IMR-90 (cell line): ENCODE results near the gene PINLYP. TPM values are rescaled to one million over a fixed set of nuclear protein-coding genes. Genes with fewer than 3 reads are reported as not detected.

Source experiments
- ATAC-seq: fragments of 200-7000 bp; cut with Tn5 transposase; 2 replicates; pipeline ENCODE4 v1.9.1; 2020; ENCODE audit warnings: low read depth, mild to moderate bottlenecking, moderate library complexity
- BruUV-seq: library from RNA; stranded (reverse); fragments of 400-500 nt; replicated peaks from 2 replicates; lab custom pipeline; 2021; lab: Mats Ljungman, UMichigan
- CTCF ChIA-PET: fragments of 300-600 bp; formaldehyde crosslinking; extraction: SDS; loops from one replicate; lab custom pipeline; 2021; ENCODE audit warnings: antibody characterized with exemption; lab: Yijun Ruan, JAX
- POLR2A ChIA-PET: fragments of 300-600 bp; sonication (Branson Sonifier 250); formaldehyde crosslinking; loops from one replicate; lab custom pipeline; 2022; ENCODE audit warnings: antibody characterized with exemption; ENCODE audit not compliant: unreplicated experiment; lab: Charles Lee
- DNase-seq: peaks from one replicate; pipeline ENCODE4 v3.0.0; 2013
- H2AFZ ChIP-seq: replicated peaks from 2 replicates; pipeline ENCODE3; 2013; ENCODE audit warnings: low read length, mild to moderate bottlenecking; ENCODE audit not compliant: poor library complexity
- H2AK5ac ChIP-seq: 2 replicates; pipeline ENCODE4 v1.6.1; 2013; ENCODE audit warnings: low read depth, low read length, inconsistent platforms
- H2AK9ac ChIP-seq: replicated peaks from 2 replicates; pipeline ENCODE3; 2013; ENCODE audit warnings: mild to moderate bottlenecking, low read depth, low read length, moderate library complexity; ENCODE audit not compliant: poor library complexity
- H2BK120ac ChIP-seq: 2 replicates; pipeline ENCODE4 v1.6.1; 2013; ENCODE audit warnings: low read depth, low read length, inconsistent platforms
- H2BK15ac ChIP-seq: 3 replicates; pipeline ENCODE4 v1.6.1; 2013; ENCODE audit warnings: low read depth, low read length, inconsistent platforms
- H2BK20ac ChIP-seq: 2 replicates; pipeline ENCODE4 v1.6.1; 2013; ENCODE audit warnings: low read depth, mild to moderate bottlenecking, inconsistent platforms, low read length, moderate library complexity
- H2BK5ac ChIP-seq: 2 replicates; pipeline ENCODE4 v1.6.1; 2013; ENCODE audit warnings: mild to moderate bottlenecking, low read depth, low read length, inconsistent platforms; ENCODE audit not compliant: poor library complexity, severe bottlenecking
- H3K14ac ChIP-seq: replicated peaks from 2 replicates; pipeline ENCODE4 v1.6.1; 2013; ENCODE audit warnings: low read depth, low read length, inconsistent platforms
- H3K18ac ChIP-seq: 2 replicates; pipeline ENCODE4 v1.6.1; 2013; ENCODE audit warnings: low read depth, low read length, control low read depth
- H3K23ac ChIP-seq: 2 replicates; pipeline ENCODE4 v1.6.1; 2013; ENCODE audit warnings: low read depth, low read length, inconsistent platforms
- H3K27ac ChIP-seq: 2 replicates; pipeline ENCODE4 v1.5.1; 2013; ENCODE audit warnings: mild to moderate bottlenecking, control low read depth, low read length; ENCODE audit not compliant: insufficient read depth
- H3K27me3 ChIP-seq: 2 replicates; pipeline ENCODE4 v1.6.1; 2013; ENCODE audit warnings: low read length; ENCODE audit not compliant: control insufficient read depth, insufficient read depth
- H3K36me3 ChIP-seq: 2 replicates; pipeline ENCODE4 v1.6.1; 2013; ENCODE audit warnings: low read length, mixed read lengths; ENCODE audit not compliant: control insufficient read depth, insufficient read depth
- H3K4ac ChIP-seq: 2 replicates; pipeline ENCODE4 v1.6.1; 2013; ENCODE audit warnings: low read depth, low read length, inconsistent platforms
- H3K4me1 ChIP-seq: 2 replicates; pipeline ENCODE4 v1.6.1; 2013; ENCODE audit warnings: low read length, mixed read lengths; ENCODE audit not compliant: control insufficient read depth, insufficient read depth
- H3K4me2 ChIP-seq: 2 replicates; pipeline ENCODE4 v1.6.1; 2013; ENCODE audit warnings: low read depth, mild to moderate bottlenecking, control low read depth, low read length, moderate library complexity
- H3K4me3 ChIP-seq: 2 replicates; pipeline ENCODE4 v1.5.1; 2013; ENCODE audit warnings: low read depth, mild to moderate bottlenecking, control low read depth, low read length, moderate library complexity; ENCODE audit not compliant: insufficient read depth
- H3K56ac ChIP-seq: 2 replicates; pipeline ENCODE4 v1.6.1; 2013; ENCODE audit warnings: low read length, inconsistent platforms; ENCODE audit not compliant: insufficient read depth; ENCODE audit errors: extremely low read depth
- H3K79me1 ChIP-seq, 2 experiments: 2 replicates each; pipeline ENCODE4 v1.6.1; 2013; ENCODE audit warnings: low read length in 2 of 2, inconsistent platforms in 1 of 2, low read depth in 1 of 2
- H3K9ac ChIP-seq: 2 replicates; pipeline ENCODE4 v1.6.1; 2013; ENCODE audit warnings: low read depth, low read length, control low read depth
- H3K9me1 ChIP-seq: 2 replicates; pipeline ENCODE4 v1.6.1; 2013; ENCODE audit warnings: low read length, inconsistent platforms; ENCODE audit not compliant: insufficient read depth
- H3K9me3 ChIP-seq: 2 replicates; pipeline ENCODE4 v1.6.1; 2013; ENCODE audit warnings: low read length; ENCODE audit not compliant: control insufficient read depth, insufficient read depth
- H4K20me1 ChIP-seq: 2 replicates; pipeline ENCODE4 v1.6.1; 2013; ENCODE audit warnings: low read length, inconsistent platforms; ENCODE audit not compliant: insufficient read depth
- H4K5ac ChIP-seq: 2 replicates; pipeline ENCODE4 v1.6.1; 2013; ENCODE audit warnings: mild to moderate bottlenecking, low read depth, low read length, control low read depth
- H4K8ac ChIP-seq, 2 experiments: 2 replicates each; pipeline ENCODE4 v1.6.1; 2013; ENCODE audit warnings: low read depth in 2 of 2, low read length in 2 of 2, control low read depth in 1 of 2, inconsistent platforms in 1 of 2
- H4K91ac ChIP-seq: 2 replicates; pipeline ENCODE4 v1.6.1; 2013; ENCODE audit warnings: low read depth, low read length, inconsistent platforms; ENCODE audit not compliant: insufficient read depth
- BHLHE40 ChIP-seq: fragments of 150-350 bp; IDR thresholded peaks from 2 replicates; pipeline ENCODE4 v1.6.1; 2016; ENCODE audit warnings: mild to moderate bottlenecking, low read depth, low read length
- CEBPB ChIP-seq: IDR thresholded peaks from 2 replicates; pipeline ENCODE4 v1.6.1; 2012; ENCODE audit warnings: low read depth, low read length, improper control_type of control experiment
- CHD1 ChIP-seq: IDR thresholded peaks from 2 replicates; pipeline ENCODE4 v1.6.1; 2012; ENCODE audit warnings: low read depth, low read length, improper control_type of control experiment
- FOS ChIP-seq: fragments of 150-350 bp; IDR thresholded peaks from 2 replicates; pipeline ENCODE4 v1.6.1; 2016; ENCODE audit warnings: low read depth, low read length
- MAFK ChIP-seq: IDR thresholded peaks from 2 replicates; pipeline ENCODE4 v1.6.1; 2012; ENCODE audit warnings: low read depth, low read length, improper control_type of control experiment
- MAZ ChIP-seq: IDR thresholded peaks from 2 replicates; pipeline ENCODE4 v1.6.1; 2012; ENCODE audit warnings: low read depth, mild to moderate bottlenecking, low read length, improper control_type of control experiment, moderate library complexity, borderline replicate concordance
- MXI1 ChIP-seq: IDR thresholded peaks from 2 replicates; pipeline ENCODE4 v1.6.1; 2012; ENCODE audit warnings: low read depth, mild to moderate bottlenecking, low read length, moderate library complexity, borderline replicate concordance
- NFE2L2 ChIP-seq: fragments of 150-350 bp; IDR thresholded peaks from 2 replicates; pipeline ENCODE4 v1.6.1; 2016; ENCODE audit warnings: low read depth, mild to moderate bottlenecking, low read length
- POLR2A ChIP-seq: IDR thresholded peaks from 2 replicates; pipeline ENCODE4 v1.6.1; 2012; ENCODE audit warnings: mild to moderate bottlenecking, low read depth, low read length
- RAD21 ChIP-seq: IDR thresholded peaks from 2 replicates; pipeline ENCODE4 v1.6.1; 2012; ENCODE audit warnings: low read length, improper control_type of control experiment
- RCOR1 ChIP-seq: IDR thresholded peaks from 2 replicates; pipeline ENCODE4 v1.6.1; 2012; ENCODE audit warnings: mild to moderate bottlenecking, low read length, improper control_type of control experiment; ENCODE audit not compliant: insufficient replicate concordance
- RFX5 ChIP-seq: IDR thresholded peaks from 2 replicates; pipeline ENCODE4 v1.8.0; 2012; ENCODE audit warnings: low read depth, mild to moderate bottlenecking, low read length, moderate library complexity
- SMC3 ChIP-seq: fragments of 150-350 bp; IDR thresholded peaks from 2 replicates; pipeline ENCODE4 v1.6.1; 2016; ENCODE audit warnings: low read depth, mild to moderate bottlenecking, antibody characterized with exemption, low read length, moderate library complexity
- dilution Hi-C: fragments of 300-500 bp; cut with HindIII; formaldehyde crosslinking; loops from one replicate; pipeline ENCODE4 v1.14.3; 2018; ENCODE audit warnings: low sequenced_read_pairs; ENCODE audit not compliant: unreplicated experiment
- in situ Hi-C: fragments of 300-500 bp; cut with MboI; formaldehyde crosslinking; loops from 3 replicates; pipeline ENCODE4 v1.14.3; 2019; ENCODE audit warnings: low sequenced_read_pairs, inconsistent platforms, mixed read lengths
- intact Hi-C: fragments of 100-400 bp; cut with micrococcal nuclease; formaldehyde crosslinking; loops from 2 replicates; pipeline ENCODE4 v1.10.0; 2022
- polyA plus RNA-seq, 3 experiments: library from polyadenylated mRNA; depleted of rRNA; stranded (reverse); fragments of >200 nt; gene quantifications; 2 replicates each; pipeline ENCODE4 v1.2.3, GENCODE V29; 2012; ENCODE audit warnings: low replicate concordance in 1 of 3
- total RNA-seq: library from RNA; depleted of rRNA; stranded (reverse); fragments of >200 nt; gene quantifications from 2 replicates; pipeline ENCODE4 v1.2.3, GENCODE V29; 2012
- TF ChIP-seq, protein P1 (sequence below): fragments of 150-350 bp; IDR thresholded peaks from 2 replicates; pipeline ENCODE4 v1.6.1; 2016; ENCODE audit warnings: low read depth, mild to moderate bottlenecking, low read length, moderate library complexity, borderline replicate concordance
- TF ChIP-seq, protein P2 (sequence below): conservative IDR thresholded peaks from 2 replicates; pipeline ENCODE4 v1.5.1; 2012; ENCODE audit warnings: mild to moderate bottlenecking, low read depth, low read length, improper control_type of control experiment
- TF ChIP-seq, protein P3 (sequence below): fragments of 150-350 bp; IDR thresholded peaks from 2 replicates; pipeline ENCODE4 v1.6.1; 2017; ENCODE audit warnings: mild to moderate bottlenecking, antibody characterized with exemption, low read length, low read depth

Gene PINLYP
- total and polyA plus RNA-seq, 2 of the 4 experiments (the other 2 are of a cell fraction) = 0.54 to 1.4 TPM

DNA sequence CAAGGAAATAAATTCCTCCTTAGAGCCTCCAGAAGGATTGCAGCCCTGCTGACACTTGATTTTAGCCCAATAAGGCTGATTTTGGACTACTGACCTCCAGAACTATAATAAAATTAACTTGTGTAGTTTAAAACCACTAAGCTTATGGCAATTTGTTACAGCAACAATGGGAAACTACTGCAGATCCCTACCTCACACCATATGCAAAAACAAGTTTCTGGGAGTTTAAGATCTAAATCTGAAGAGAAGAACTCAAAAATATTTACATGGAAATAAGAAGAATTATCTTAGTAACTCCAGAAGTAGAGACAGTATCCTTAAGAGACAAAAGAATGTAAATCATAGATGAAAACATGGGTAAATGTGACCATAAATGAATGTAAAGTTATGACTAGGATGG, 36.7 kb upstream of the PINLYP start:
- dilution Hi-C loops = no loop called here
- no peak overlapping the region for H2BK120ac ChIP-seq
- H3K18ac ChIP-seq = no peak overlapping the region
- H3K4me1 ChIP-seq = no peaks in the 10 kb centered on the region; the same call in 1 of the 2 replicates
- no peak overlapping the region for H4K8ac ChIP-seq
- TF ChIP-seq RAD21 = no peak
- no peak for TF ChIP-seq CHD1
- TF ChIP-seq, protein P1, sequence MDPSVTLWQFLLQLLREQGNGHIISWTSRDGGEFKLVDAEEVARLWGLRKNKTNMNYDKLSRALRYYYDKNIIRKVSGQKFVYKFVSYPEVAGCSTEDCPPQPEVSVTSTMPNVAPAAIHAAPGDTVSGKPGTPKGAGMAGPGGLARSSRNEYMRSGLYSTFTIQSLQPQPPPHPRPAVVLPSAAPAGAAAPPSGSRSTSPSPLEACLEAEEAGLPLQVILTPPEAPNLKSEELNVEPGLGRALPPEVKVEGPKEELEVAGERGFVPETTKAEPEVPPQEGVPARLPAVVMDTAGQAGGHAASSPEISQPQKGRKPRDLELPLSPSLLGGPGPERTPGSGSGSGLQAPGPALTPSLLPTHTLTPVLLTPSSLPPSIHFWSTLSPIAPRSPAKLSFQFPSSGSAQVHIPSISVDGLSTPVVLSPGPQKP = no peak
- no peak for TF ChIP-seq CEBPB
- TF ChIP-seq FOS = no peak
- no peak for TF ChIP-seq RCOR1
- TF ChIP-seq MXI1 = no peak
- TF ChIP-seq SMC3 = no peak
- no peak for TF ChIP-seq MAZ
- TF ChIP-seq RFX5 = no peak
- no peak for TF ChIP-seq NFE2L2
- no peak for TF ChIP-seq BHLHE40
- TF ChIP-seq POLR2A = no peak
- TF ChIP-seq, protein P2, sequence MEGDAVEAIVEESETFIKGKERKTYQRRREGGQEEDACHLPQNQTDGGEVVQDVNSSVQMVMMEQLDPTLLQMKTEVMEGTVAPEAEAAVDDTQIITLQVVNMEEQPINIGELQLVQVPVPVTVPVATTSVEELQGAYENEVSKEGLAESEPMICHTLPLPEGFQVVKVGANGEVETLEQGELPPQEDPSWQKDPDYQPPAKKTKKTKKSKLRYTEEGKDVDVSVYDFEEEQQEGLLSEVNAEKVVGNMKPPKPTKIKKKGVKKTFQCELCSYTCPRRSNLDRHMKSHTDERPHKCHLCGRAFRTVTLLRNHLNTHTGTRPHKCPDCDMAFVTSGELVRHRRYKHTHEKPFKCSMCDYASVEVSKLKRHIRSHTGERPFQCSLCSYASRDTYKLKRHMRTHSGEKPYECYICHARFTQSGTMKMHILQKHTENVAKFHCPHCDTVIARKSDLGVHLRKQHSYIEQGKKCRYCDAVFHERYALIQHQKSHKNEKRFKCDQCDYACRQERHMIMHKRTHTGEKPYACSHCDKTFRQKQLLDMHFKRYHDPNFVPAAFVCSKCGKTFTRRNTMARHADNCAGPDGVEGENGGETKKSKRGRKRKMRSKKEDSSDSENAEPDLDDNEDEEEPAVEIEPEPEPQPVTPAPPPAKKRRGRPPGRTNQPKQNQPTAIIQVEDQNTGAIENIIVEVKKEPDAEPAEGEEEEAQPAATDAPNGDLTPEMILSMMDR = no peak
- TF ChIP-seq MAFK = no peak
- TF ChIP-seq, protein P3, sequence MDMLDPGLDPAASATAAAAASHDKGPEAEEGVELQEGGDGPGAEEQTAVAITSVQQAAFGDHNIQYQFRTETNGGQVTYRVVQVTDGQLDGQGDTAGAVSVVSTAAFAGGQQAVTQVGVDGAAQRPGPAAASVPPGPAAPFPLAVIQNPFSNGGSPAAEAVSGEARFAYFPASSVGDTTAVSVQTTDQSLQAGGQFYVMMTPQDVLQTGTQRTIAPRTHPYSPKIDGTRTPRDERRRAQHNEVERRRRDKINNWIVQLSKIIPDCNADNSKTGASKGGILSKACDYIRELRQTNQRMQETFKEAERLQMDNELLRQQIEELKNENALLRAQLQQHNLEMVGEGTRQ = no peak
- no peak overlapping the region for H3K4me2 ChIP-seq
- DNase-seq (no peak), ATAC-seq (no peak)
- ChIA-PET CTCF (no interaction called here), POLR2A (interaction anchor here (0.6 kb wide), 1 partner anchor 70 kb away, joined by 3 read pairs; no protein-coding TSS in a partner anchor)
- H2BK20ac ChIP-seq = no peak overlapping the region
- no peaks in the 10 kb centered on the region for H3K9me3 ChIP-seq
- no peak overlapping the region for H3K23ac ChIP-seq
- H2AFZ ChIP-seq = no peak overlapping the region
- no peak overlapping the region for H2BK15ac ChIP-seq
- no TSS peak for BruUV-seq
- no peak overlapping the region for H3K56ac ChIP-seq
- in situ Hi-C loops = no loop called here
- no peaks in the 10 kb centered on the region for H4K20me1 ChIP-seq
- no peaks in the 10 kb centered on the region for H3K27me3 ChIP-seq
- H3K14ac ChIP-seq = no peak overlapping the region
- H3K4ac ChIP-seq = no peak overlapping the region
- no peak overlapping the region for H2AK9ac ChIP-seq
- H3K9ac ChIP-seq = no peak overlapping the region
- H3K27ac ChIP-seq = no peak overlapping the region
- intact Hi-C loops = loop anchor here (5.0 kb wide), 2 partner anchors 113 to 268 kb away; no protein-coding TSS in a partner anchor
- H2AK5ac ChIP-seq = no peak overlapping the region
- H3K9me1 ChIP-seq = peaks cover 6% of the 10 kb centered on the region; the same call in 1 of the 2 replicates
- H3K36me3 ChIP-seq = peaks cover 24% of the 10 kb centered on the region
- no peak overlapping the region for H2BK5ac ChIP-seq
- no peak overlapping the region for H3K4me3 ChIP-seq
- H4K5ac ChIP-seq = no peak overlapping the region
- H3K79me1 ChIP-seq = peaks cover 0 to 6% of the 10 kb centered on the region in 2 experiments; a peak in 1 of 4 replicates
- no peak overlapping the region for H4K91ac ChIP-seq
